Esophagus squamous epithelium (tissue), 4 donors: Measurements from ENCODE around the gene TMTC2.

Source experiments
- POLR2A ChIP-seq, 4 donors: fragments of 450-650 bp; IDR thresholded peaks; one replicate each; pipeline ENCODE4 v1.6.1; 2017; ENCODE audit warnings: antibody characterized with exemption in 4 of 4, mild to moderate bottlenecking in 4 of 4, moderate library complexity in 3 of 4
- TF ChIP-seq, protein P1 (sequence below), 6 experiments: fragments of 450-650 bp in 4 of 6; fragments of 200-600 bp in 2 of 6; sonication (generic) in 2 of 6; IDR thresholded peaks; one replicate each; pipeline ENCODE4 v1.5.1; 2016 to 2019; ENCODE audit warnings: antibody characterized with exemption in 6 of 6, mild to moderate bottlenecking in 4 of 6, moderate library complexity in 4 of 6

GRCh38 chr12:82968631-82969367, 282.1 kb downstream of the TMTC2 start:
- TF ChIP-seq, protein P1, sequence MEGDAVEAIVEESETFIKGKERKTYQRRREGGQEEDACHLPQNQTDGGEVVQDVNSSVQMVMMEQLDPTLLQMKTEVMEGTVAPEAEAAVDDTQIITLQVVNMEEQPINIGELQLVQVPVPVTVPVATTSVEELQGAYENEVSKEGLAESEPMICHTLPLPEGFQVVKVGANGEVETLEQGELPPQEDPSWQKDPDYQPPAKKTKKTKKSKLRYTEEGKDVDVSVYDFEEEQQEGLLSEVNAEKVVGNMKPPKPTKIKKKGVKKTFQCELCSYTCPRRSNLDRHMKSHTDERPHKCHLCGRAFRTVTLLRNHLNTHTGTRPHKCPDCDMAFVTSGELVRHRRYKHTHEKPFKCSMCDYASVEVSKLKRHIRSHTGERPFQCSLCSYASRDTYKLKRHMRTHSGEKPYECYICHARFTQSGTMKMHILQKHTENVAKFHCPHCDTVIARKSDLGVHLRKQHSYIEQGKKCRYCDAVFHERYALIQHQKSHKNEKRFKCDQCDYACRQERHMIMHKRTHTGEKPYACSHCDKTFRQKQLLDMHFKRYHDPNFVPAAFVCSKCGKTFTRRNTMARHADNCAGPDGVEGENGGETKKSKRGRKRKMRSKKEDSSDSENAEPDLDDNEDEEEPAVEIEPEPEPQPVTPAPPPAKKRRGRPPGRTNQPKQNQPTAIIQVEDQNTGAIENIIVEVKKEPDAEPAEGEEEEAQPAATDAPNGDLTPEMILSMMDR (IDR thresholded peaks at IDR 0.05) = no peak
- TF ChIP-seq POLR2A (IDR thresholded peaks at IDR 0.05) = no peak
